ENCODE data around the gene LAMTOR1. TPM values are rescaled to one million over a fixed set of nuclear protein-coding genes. Genes with fewer than 3 reads are reported as not detected.

LAMTOR1 gene
- total and polyA plus RNA-seq, 2 donors (not counting 1 experiment from before 2014, with no cell fraction given): 71.0 to 104 TPM

GRCh38 chr11:72067676-72068075 lies 35.4 kb downstream of the LAMTOR1 start:
- Histone ChIP-seq H3K79me2 (ENCODE audit: control insufficient read depth, insufficient read depth, low read length) (peaks cover 42% of the 10 kb centered on the region), H2AFZ (ENCODE audit: insufficient read depth, low read depth, low read length, poor library complexity, severe bottlenecking) (no peak overlapping the region), H3K4me3 (ENCODE audit: control extremely low read depth in 1 of 5, extremely low read depth in 1 of 5, insufficient read depth in 1 of 5, low read depth in 2 of 5, low read length in 4 of 5) (no peak overlapping the region), H3K27me3 (replicated peaks in 1 of 4; ENCODE audit: control extremely low read depth in 1 of 4, control insufficient read depth in 3 of 4, insufficient read depth in 4 of 4, low read length in 3 of 4) (no peaks in the 10 kb centered on the region), H3K9ac (ENCODE audit: low read length) (no peak overlapping the region), H3K4me2 (replicated peaks; ENCODE audit: low read depth, low read length, poor library complexity, severe bottlenecking) (no peak overlapping the region), H3K4me1 (ENCODE audit: control insufficient read depth in 2 of 2, insufficient read depth in 2 of 2, low read length in 2 of 2) (peaks cover 13 to 17% of the 10 kb centered on the region in 2 donors), H4K20me1 (ENCODE audit: control insufficient read depth, insufficient read depth, low read length, poor library complexity, severe bottlenecking) (no peaks in the 10 kb centered on the region), H3K36me3 (replicated peaks in 1 of 2; ENCODE audit: control extremely low read depth in 1 of 2, control insufficient read depth in 1 of 2, extremely low read depth in 1 of 2, insufficient read depth in 2 of 2, low read length in 1 of 2) (peaks cover 0 to 3% of the 10 kb centered on the region in 2 experiments), H3K27ac (ENCODE audit: low read length in 2 of 2) (no peak overlapping the region), H3K9me3 (ENCODE audit: control extremely low read depth in 1 of 3, control insufficient read depth in 2 of 3, insufficient read depth in 1 of 3, low read length in 2 of 3) (no peaks in the 10 kb centered on the region)
- ATAC-seq (ENCODE audit: low read depth) (no peak), DNase-seq (no peak)
- intact Hi-C loops (cut with micrococcal nuclease): no loop called here
- Mint-ChIP-seq H3K9me3 (ENCODE audit: insufficient read depth) (no peaks in the 10 kb centered on the region), H3K4me1 (peaks cover 12% of the 10 kb centered on the region), H3K27ac (no peak overlapping the region), H3K4me3 (no peak overlapping the region), H3K27me3 (no peaks in the 10 kb centered on the region)
- POLR2A ChIA-PET: no interaction called here
- TF ChIP-seq EZH2 (IDR thresholded peaks at IDR 0.05; ENCODE audit: borderline replicate concordance, insufficient read depth, low read depth, low read length, poor library complexity, severe bottlenecking): no peak
- no peak for TF ChIP-seq CTCF (IDR thresholded peaks at IDR 0.05)
- CTCF ChIA-PET: interaction anchor here (0.7 to 1.9 kb wide), 2 partner anchors 12 to 23 kb away, joined by 3 to 4 read pairs; no protein-coding TSS in a partner anchor

- Mint-ChIP-seq H3K27me3 (no peaks in the 10 kb centered on the region), H3K9me3 (ENCODE audit: insufficient read depth) (no peaks in the 10 kb centered on the region), H3K4me3 (no peak overlapping the region), H3K27ac (no peak overlapping the region), H3K4me1 (peaks cover 12% of the 10 kb centered on the region)
- Histone ChIP-seq H2AFZ (ENCODE audit: insufficient read depth, low read depth, low read length, poor library complexity, severe bottlenecking) (no peak overlapping the region), H3K4me3 (ENCODE audit: control extremely low read depth in 1 of 5, extremely low read depth in 1 of 5, insufficient read depth in 1 of 5, low read depth in 2 of 5, low read length in 4 of 5) (no peak overlapping the region), H3K9me3 (ENCODE audit: control extremely low read depth in 1 of 3, control insufficient read depth in 2 of 3, insufficient read depth in 1 of 3, low read length in 2 of 3) (no peaks in the 10 kb centered on the region), H3K4me2 (replicated peaks; ENCODE audit: low read depth, low read length, poor library complexity, severe bottlenecking) (no peak overlapping the region), H4K20me1 (ENCODE audit: control insufficient read depth, insufficient read depth, low read length, poor library complexity, severe bottlenecking) (no peaks in the 10 kb centered on the region), H3K4me1 (ENCODE audit: control insufficient read depth in 2 of 2, insufficient read depth in 2 of 2, low read length in 2 of 2) (peaks cover 13 to 18% of the 10 kb centered on the region in 2 donors), H3K27ac (ENCODE audit: low read length in 2 of 2) (no peak overlapping the region), H3K79me2 (ENCODE audit: control insufficient read depth, insufficient read depth, low read length) (peaks cover 38% of the 10 kb centered on the region), H3K9ac (ENCODE audit: low read length) (no peak overlapping the region), H3K27me3 (replicated peaks in 1 of 4; ENCODE audit: control extremely low read depth in 1 of 4, control insufficient read depth in 3 of 4, insufficient read depth in 4 of 4, low read length in 3 of 4) (no peaks in the 10 kb centered on the region), H3K36me3 (replicated peaks in 1 of 2; ENCODE audit: control extremely low read depth in 1 of 2, control insufficient read depth in 1 of 2, extremely low read depth in 1 of 2, insufficient read depth in 2 of 2, low read length in 1 of 2) (peaks cover 0 to 3% of the 10 kb centered on the region in 2 experiments)
- POLR2A ChIA-PET: no interaction called here
- CTCF ChIA-PET: interaction anchor here (0.7 to 1.9 kb wide), 2 partner anchors 12 to 24 kb away, joined by 3 to 4 read pairs; no protein-coding TSS in a partner anchor
- TF ChIP-seq EZH2 (IDR thresholded peaks at IDR 0.05; ENCODE audit: borderline replicate concordance, insufficient read depth, low read depth, low read length, poor library complexity, severe bottlenecking): no peak
- TF ChIP-seq CTCF (IDR thresholded peaks at IDR 0.05): no peak
- no peak for DNase-seq
- no peak for ATAC-seq (ENCODE audit: low read depth)
- intact Hi-C loops (cut with micrococcal nuclease): no loop called here
Measured at GRCh38 chr11:72067266-72067665, 35.8 kb downstream of the LAMTOR1 start.

Data from B cell (primary cell).